ENCODE data around the gene PERM1.

DNA sequence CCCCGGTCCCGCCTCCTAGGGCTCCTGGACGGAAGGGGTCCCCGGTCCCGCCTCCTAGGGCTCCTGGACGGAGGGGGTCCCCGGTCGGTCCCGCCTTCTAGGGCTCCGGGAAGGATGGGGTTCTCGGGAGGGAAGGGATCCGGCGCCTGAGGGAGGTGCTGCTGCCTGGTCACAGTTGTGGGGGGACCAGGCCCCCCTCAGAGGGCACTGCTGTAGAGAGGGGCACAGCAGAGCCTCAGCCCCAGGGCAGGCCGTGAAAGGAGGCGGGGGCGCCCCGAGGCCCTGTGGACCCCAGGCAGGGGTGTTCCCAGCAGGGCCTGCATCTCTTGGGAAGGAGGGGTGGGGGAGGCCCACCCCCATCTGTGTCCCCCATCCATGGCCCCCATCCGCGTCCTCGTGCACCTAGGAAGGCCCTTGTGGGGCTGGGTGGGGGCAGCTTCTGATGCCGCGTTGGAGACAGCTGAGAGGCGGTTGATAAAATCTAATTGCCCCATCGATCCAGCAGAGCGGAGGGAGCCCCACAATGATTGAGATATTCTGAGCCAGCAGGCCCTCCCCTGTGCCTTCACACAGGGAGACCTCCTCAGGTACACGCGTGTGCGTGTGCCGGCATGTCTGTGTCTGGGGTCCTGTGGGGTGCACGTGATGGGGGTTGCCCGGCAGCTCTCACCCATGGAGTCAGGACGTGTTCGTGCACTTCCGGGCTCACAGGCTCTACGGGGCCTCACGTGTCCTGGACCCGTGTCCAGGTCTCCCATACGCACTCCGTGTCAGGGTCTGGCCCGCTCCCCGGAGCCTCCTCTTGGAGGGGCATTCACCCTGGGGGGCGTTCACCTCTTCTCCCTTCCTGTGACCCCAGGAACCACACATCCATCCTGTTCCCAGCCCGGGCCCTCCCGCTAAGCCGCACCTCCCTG is 45.3 kb downstream of the PERM1 start:
- TF ChIP-seq CTCF (IDR thresholded peaks at IDR 0.05) (no peak), ESRRA (CRISPR knock-in tag; IDR thresholded peaks at IDR 0.05; ENCODE audit: borderline replicate concordance) (no peak)

Data from WTC11 (cell line).